ENCODE measurements around the gene CLPTM1L.
"Not testable (repeated sequence)": the region's sequence is repeated elsewhere in the genome, so short reads cannot be mapped to it uniquely, and the experiment has no call there.

Gene CLPTM1L

GRCh38 chr5:1330146-1330846 lies 14.6 kb downstream of the CLPTM1L start:
- no peaks in the 10 kb centered on the region for H3K9me3 ChIP-seq (ENCODE audit: insufficient read depth, low read depth, low read length)
- 98% methylated on average over 23 of the region's 23 CpGs for WGBS
- no peak overlapping the region for H3K9ac ChIP-seq (ENCODE audit: low read depth, low read length)
- H3K4me3 ChIP-seq (ENCODE audit: low read length): no peak overlapping the region
- H3K36me3 ChIP-seq (ENCODE audit: insufficient read depth, low read length): peaks cover 69% of the 10 kb centered on the region
- H3K27me3 ChIP-seq (ENCODE audit: insufficient read depth, low read length): no peaks in the 10 kb centered on the region
- H3K4me1 ChIP-seq (ENCODE audit: insufficient read depth, low read length): no peaks in the 10 kb centered on the region
- no peak overlapping the region for H3K27ac ChIP-seq (ENCODE audit: low read depth, low read length)

- H3K4me3 ChIP-seq (ENCODE audit: low read length): no peak overlapping the region
- H3K27me3 ChIP-seq (ENCODE audit: insufficient read depth, low read length): no peaks in the 10 kb centered on the region
- H3K36me3 ChIP-seq (ENCODE audit: insufficient read depth, low read length): peaks cover 71% of the 10 kb centered on the region
- H3K27ac ChIP-seq (ENCODE audit: low read depth, low read length): no peak overlapping the region
- H3K9ac ChIP-seq (ENCODE audit: low read depth, low read length): no peak overlapping the region
- H3K4me1 ChIP-seq (ENCODE audit: insufficient read depth, low read length): no peaks in the 10 kb centered on the region
- no peaks in the 10 kb centered on the region for H3K9me3 ChIP-seq (ENCODE audit: insufficient read depth, low read depth, low read length)
- WGBS: 97% methylated on average over 9 of the region's 9 CpGs
These were observed 15.8 kb downstream of the CLPTM1L start for GRCh38 chr5:1329111-1329579.

- H3K36me3 ChIP-seq (ENCODE audit: insufficient read depth, low read length): peaks cover 71% of the 10 kb centered on the region
- H3K27ac ChIP-seq (ENCODE audit: low read depth, low read length): peak overlapping the region; percentile 13; the same call in 1 of the 2 replicates
- not testable (repeated sequence) for H3K4me3 ChIP-seq (ENCODE audit: low read length); H3K4me1 ChIP-seq (ENCODE audit: insufficient read depth, low read length); H3K27me3 ChIP-seq (ENCODE audit: insufficient read depth, low read length); H3K9me3 ChIP-seq (ENCODE audit: insufficient read depth, low read depth, low read length); H3K9ac ChIP-seq (ENCODE audit: low read depth, low read length)
- 89% methylated on average over 7 of the region's 7 CpGs for WGBS
These were observed 16.4 kb downstream of the CLPTM1L start for GRCh38 chr5:1328237-1329110.

GRCh38 chr5:1326901-1327756 lies 17.8 kb downstream of the CLPTM1L start:
- H3K36me3 ChIP-seq (ENCODE audit: insufficient read depth, low read length): peaks cover 69% of the 10 kb centered on the region
- H3K4me3 ChIP-seq (ENCODE audit: low read length); H3K9ac ChIP-seq (ENCODE audit: low read depth, low read length); H3K9me3 ChIP-seq (ENCODE audit: insufficient read depth, low read depth, low read length); H3K27ac ChIP-seq (ENCODE audit: low read depth, low read length); H3K27me3 ChIP-seq (ENCODE audit: insufficient read depth, low read length); H3K4me1 ChIP-seq (ENCODE audit: insufficient read depth, low read length): not testable (repeated sequence)
- WGBS: 91% methylated on average over 6 of the region's 6 CpGs

GRCh38 chr5:1326532-1326875 lies 18.4 kb downstream of the CLPTM1L start:
- H3K27me3 ChIP-seq (ENCODE audit: insufficient read depth, low read length); H3K27ac ChIP-seq (ENCODE audit: low read depth, low read length); H3K4me1 ChIP-seq (ENCODE audit: insufficient read depth, low read length); H3K9ac ChIP-seq (ENCODE audit: low read depth, low read length); H3K4me3 ChIP-seq (ENCODE audit: low read length); H3K9me3 ChIP-seq (ENCODE audit: insufficient read depth, low read depth, low read length): not testable (repeated sequence)
- 89% methylated on average over 5 of the region's 5 CpGs for WGBS
- peaks cover 69% of the 10 kb centered on the region for H3K36me3 ChIP-seq (ENCODE audit: insufficient read depth, low read length)

GRCh38 chr5:1325870-1326531 lies 18.9 kb downstream of the CLPTM1L start:
- H3K4me3 ChIP-seq (ENCODE audit: low read length): no peak overlapping the region
- H3K36me3 ChIP-seq (ENCODE audit: insufficient read depth, low read length): peaks cover 69% of the 10 kb centered on the region

GRCh38 chr5:1325191-1325741 lies 19.6 kb downstream of the CLPTM1L start:
- no peaks in the 10 kb centered on the region for H3K9me3 ChIP-seq (ENCODE audit: insufficient read depth, low read depth, low read length)
- 96% methylated on average over 17 of the region's 17 CpGs for WGBS
- peaks cover 69% of the 10 kb centered on the region for H3K36me3 ChIP-seq (ENCODE audit: insufficient read depth, low read length)
- H3K4me3 ChIP-seq (ENCODE audit: low read length): no peak overlapping the region
- no peaks in the 10 kb centered on the region for H3K4me1 ChIP-seq (ENCODE audit: insufficient read depth, low read length)
- no peak overlapping the region for H3K9ac ChIP-seq (ENCODE audit: low read depth, low read length)
- H3K27ac ChIP-seq (ENCODE audit: low read depth, low read length): no peak overlapping the region
- no peaks in the 10 kb centered on the region for H3K27me3 ChIP-seq (ENCODE audit: insufficient read depth, low read length)

More at GRCh38 chr5:1325870-1326531, 18.9 kb downstream of the CLPTM1L start:
- Histone ChIP-seq H3K27ac (ENCODE audit: low read depth, low read length) (0 out of 2 replicates have a peak overlapping the region, but pooled peaks have one; percentile 35), H3K27me3 (ENCODE audit: insufficient read depth, low read length) (no peaks in the 10 kb centered on the region), H3K4me1 (ENCODE audit: insufficient read depth, low read length) (no peaks in the 10 kb centered on the region), H3K9me3 (ENCODE audit: insufficient read depth, low read depth, low read length) (no peaks in the 10 kb centered on the region), H3K9ac (ENCODE audit: low read depth, low read length) (no peak overlapping the region)
- 96% methylated on average over 22 of the region's 22 CpGs for WGBS

GRCh38 chr5:1324719-1325190 lies 20.1 kb downstream of the CLPTM1L start:
- no peak overlapping the region for H3K9ac ChIP-seq (ENCODE audit: low read depth, low read length)
- no peaks in the 10 kb centered on the region for H3K27me3 ChIP-seq (ENCODE audit: insufficient read depth, low read length)
- no peak overlapping the region for H3K4me3 ChIP-seq (ENCODE audit: low read length)
- no peaks in the 10 kb centered on the region for H3K9me3 ChIP-seq (ENCODE audit: insufficient read depth, low read depth, low read length)
- peaks cover 69% of the 10 kb centered on the region for H3K36me3 ChIP-seq (ENCODE audit: insufficient read depth, low read length)
- no peak overlapping the region for H3K27ac ChIP-seq (ENCODE audit: low read depth, low read length)
- WGBS: 94% methylated on average over 17 of the region's 17 CpGs
- no peaks in the 10 kb centered on the region for H3K4me1 ChIP-seq (ENCODE audit: insufficient read depth, low read length)

GRCh38 chr5:1324301-1324700 lies 20.6 kb downstream of the CLPTM1L start:
- H3K27me3 ChIP-seq (ENCODE audit: insufficient read depth, low read length): no peaks in the 10 kb centered on the region
- H3K36me3 ChIP-seq (ENCODE audit: insufficient read depth, low read length): peaks cover 72% of the 10 kb centered on the region
- H3K27ac ChIP-seq (ENCODE audit: low read depth, low read length): no peak overlapping the region
- H3K9me3 ChIP-seq (ENCODE audit: insufficient read depth, low read depth, low read length): no peaks in the 10 kb centered on the region
- 98% methylated on average over 15 of the region's 15 CpGs for WGBS
- no peak overlapping the region for H3K9ac ChIP-seq (ENCODE audit: low read depth, low read length)
- no peaks in the 10 kb centered on the region for H3K4me1 ChIP-seq (ENCODE audit: insufficient read depth, low read length)
- H3K4me3 ChIP-seq (ENCODE audit: low read length): no peak overlapping the region

GRCh38 chr5:1323803-1324173 lies 21.1 kb downstream of the CLPTM1L start:
- Histone ChIP-seq H3K4me3 (ENCODE audit: low read length) (no peak overlapping the region), H3K4me1 (ENCODE audit: insufficient read depth, low read length) (no peaks in the 10 kb centered on the region), H3K9ac (ENCODE audit: low read depth, low read length) (no peak overlapping the region), H3K36me3 (ENCODE audit: insufficient read depth, low read length) (peaks cover 71% of the 10 kb centered on the region), H3K9me3 (ENCODE audit: insufficient read depth, low read depth, low read length) (no peaks in the 10 kb centered on the region), H3K27me3 (ENCODE audit: insufficient read depth, low read length) (no peaks in the 10 kb centered on the region), H3K27ac (ENCODE audit: low read depth, low read length) (no peak overlapping the region)
- 95% methylated on average over 13 of the region's 13 CpGs for WGBS

Data from HUES64 (cell line).